Neutrophil (primary cell): Measurements from ENCODE around the gene STK40.

Experiments
- H3K27ac ChIP-seq: fragments of 200-600 bp; sonication (generic); 2 replicates; pipeline ENCODE4 v1.5.1; 2016; ENCODE audit warnings: mild to moderate bottlenecking, moderate library complexity
- H3K27me3 ChIP-seq: fragments of 200-600 bp; sonication (generic); 2 replicates; pipeline ENCODE4 v1.6.0; 2016; ENCODE audit warnings: mild to moderate bottlenecking
- H3K36me3 ChIP-seq: fragments of 200-600 bp; sonication (generic); 2 replicates; pipeline ENCODE4 v1.5.1; 2017
- H3K4me1 ChIP-seq, 2 experiments: fragments of 200-600 bp in 1 of 2; sonication (generic) in 1 of 2; 1 replicate in 1 of 2; 2 replicates in 1 of 2; pipeline versions ENCODE4 v1.5.1 to v1.6.1; 2013 to 2016; ENCODE audit warnings: low read depth in 1 of 2, low read length in 1 of 2, mild to moderate bottlenecking in 1 of 2, moderate library complexity in 1 of 2; ENCODE audit not compliant: control insufficient read depth in 1 of 2, insufficient read depth in 1 of 2
- H3K4me3 ChIP-seq, 2 experiments: fragments of 200-600 bp in 1 of 2; sonication (generic) in 1 of 2; 1 replicate in 1 of 2; 2 replicates in 1 of 2; pipeline ENCODE4 v1.5.1; 2013 to 2016; ENCODE audit warnings: low read depth in 1 of 2, low read length in 1 of 2, mild to moderate bottlenecking in 1 of 2, moderate library complexity in 1 of 2
- H3K9me3 ChIP-seq: fragments of 200-600 bp; sonication (generic); 2 replicates; pipeline ENCODE4 v1.5.1; 2016
- CTCF ChIP-seq: fragments of 200-600 bp; sonication (generic); IDR thresholded peaks from 2 replicates; pipeline ENCODE4 v1.5.1; 2016; ENCODE audit warnings: antibody characterized with exemption

Gene STK40

GRCh38 chr1:36397378-36398230, 11.9 kb upstream of the STK40 start, which contains the start of gene LSM10:
LSM10 (minus strand) TSS chr1:36397908; CDS start chr1:36394129, 3,779 bp downstream.
- H3K27ac ChIP-seq, result peak within 1 kb of the TSS; percentile 93
- peak within 1 kb of the TSS; percentile 81 to 93 for H3K4me3 ChIP-seq
- no peaks in the 10 kb centered on the region for H3K9me3 ChIP-seq
- H3K27me3 ChIP-seq, result no peaks in the 10 kb centered on the region
- no peak for TF ChIP-seq CTCF
- H3K36me3 ChIP-seq, result peaks cover 16% of the 10 kb centered on the region
- peaks cover 48 to 54% of the 10 kb centered on the region in 2 experiments for H3K4me1 ChIP-seq

GRCh38 chr1:36397083-36397377, 11.3 kb upstream of the STK40 start:
- peak overlapping the region; percentile 81 to 93 for H3K4me3 ChIP-seq
- no peaks in the 10 kb centered on the region for H3K9me3 ChIP-seq
- peaks cover 47 to 54% of the 10 kb centered on the region in 2 experiments for H3K4me1 ChIP-seq
- peaks cover 22% of the 10 kb centered on the region for H3K36me3 ChIP-seq
- no peaks in the 10 kb centered on the region for H3K27me3 ChIP-seq
- peak overlapping the region; percentile 93 for H3K27ac ChIP-seq
- no peak for TF ChIP-seq CTCF

GRCh38 chr1:36396359-36396758, 10.6 kb upstream of the STK40 start:
- H3K27me3 ChIP-seq, result no peaks in the 10 kb centered on the region
- TF ChIP-seq CTCF, result no peak
- peaks cover 27% of the 10 kb centered on the region for H3K36me3 ChIP-seq
- H3K4me3 ChIP-seq, result peak overlapping the region; percentile 81 to 93
- H3K9me3 ChIP-seq, result no peaks in the 10 kb centered on the region
- H3K4me1 ChIP-seq, result peaks cover 40 to 50% of the 10 kb centered on the region in 2 experiments
- H3K27ac ChIP-seq, result peak overlapping the region; percentile 93

GRCh38 chr1:36393686-36394085, 8.0 kb upstream of the STK40 start:
- no peak for TF ChIP-seq CTCF
- H3K27ac ChIP-seq, result peak overlapping the region; percentile 21
- H3K27me3 ChIP-seq, result no peaks in the 10 kb centered on the region
- H3K4me3 ChIP-seq, result no peak overlapping the region
- no peaks in the 10 kb centered on the region for H3K9me3 ChIP-seq
- H3K36me3 ChIP-seq, result peaks cover 37% of the 10 kb centered on the region
- peaks cover 55 to 67% of the 10 kb centered on the region in 2 experiments for H3K4me1 ChIP-seq

GRCh38 chr1:36392836-36393235, 7.1 kb upstream of the STK40 start:
- no peak for TF ChIP-seq CTCF
- Histone ChIP-seq H3K4me1 (peaks cover 58 to 69% of the 10 kb centered on the region in 2 experiments), H3K27me3 (no peaks in the 10 kb centered on the region), H3K9me3 (no peaks in the 10 kb centered on the region), H3K36me3 (peaks cover 37% of the 10 kb centered on the region), H3K27ac (peak overlapping the region; percentile 21), H3K4me3 (no peak overlapping the region)
